Liver (tissue), 9 donors: ENCODE measurements around the gene RNPS1. TPM values are rescaled to one million over a fixed set of nuclear protein-coding genes. Genes with fewer than 3 reads are reported as not detected.

ENCODE experiments used
- DNase-seq: peaks from one replicate; pipeline ENCODE4 v3.0.0-alpha.2; 2017; ENCODE audit warnings: low spot score
- H3K27ac ChIP-seq, 2 donors: one replicate each; pipeline ENCODE4 v1.7.0; 2013; ENCODE audit warnings: inconsistent platforms in 2 of 2, low read length in 2 of 2, control low read depth in 1 of 2, low read depth in 1 of 2, mild to moderate bottlenecking in 1 of 2
- H3K27me3 ChIP-seq, 4 donors: one replicate each; pipeline versions ENCODE4 v1.6.1 to v1.7.0; 2013; ENCODE audit warnings: low read length in 3 of 4, inconsistent platforms in 1 of 4, mild to moderate bottlenecking in 1 of 4, moderate library complexity in 1 of 4; ENCODE audit not compliant: control insufficient read depth in 4 of 4, insufficient read depth in 4 of 4
- H3K36me3 ChIP-seq, 4 donors: one replicate each; pipeline versions ENCODE4 v1.6.1 to v1.7.0; 2013; ENCODE audit warnings: low read length in 3 of 4, mild to moderate bottlenecking in 3 of 4, low read depth in 1 of 4, moderate library complexity in 1 of 4; ENCODE audit not compliant: control insufficient read depth in 4 of 4, insufficient read depth in 3 of 4
- H3K4me1 ChIP-seq, 4 donors: one replicate each; pipeline versions ENCODE4 v1.6.1 to v1.7.0; 2013; ENCODE audit warnings: low read length in 3 of 4, mild to moderate bottlenecking in 3 of 4, moderate library complexity in 1 of 4; ENCODE audit not compliant: control insufficient read depth in 4 of 4, insufficient read depth in 4 of 4
- H3K4me3 ChIP-seq, 3 donors: one replicate each; pipeline versions ENCODE4 v1.6.1 to v1.7.0; 2013; ENCODE audit warnings: low read length in 3 of 3, control low read depth in 1 of 3, low read depth in 1 of 3, mild to moderate bottlenecking in 1 of 3
- H3K9ac ChIP-seq, 2 donors: one replicate each; pipeline ENCODE4 v1.7.0; 2013; ENCODE audit warnings: low read length in 2 of 2, mild to moderate bottlenecking in 2 of 2, moderate library complexity in 2 of 2, control low read depth in 1 of 2, low read depth in 1 of 2
- H3K9me3 ChIP-seq, 4 donors: one replicate each; pipeline versions ENCODE4 v1.6.1 to v1.7.0; 2013; ENCODE audit warnings: low read length in 3 of 4; ENCODE audit not compliant: control insufficient read depth in 4 of 4
- CTCF ChIP-seq: fragments of 150-350 bp; IDR thresholded peaks from 2 replicates; pipeline ENCODE4 v1.5.1; 2017; ENCODE audit warnings: improper control_type of control experiment, low read depth, low read length; ENCODE audit not compliant: missing input control
- EGR1 ChIP-seq, 2 donors: IDR thresholded peaks; 2 replicates each; pipeline ENCODE4 v1.6.1; 2016 to 2018; ENCODE audit warnings: antibody characterized with exemption in 2 of 2, low read depth in 2 of 2
- FOXA1 ChIP-seq: IDR thresholded peaks from 2 replicates; pipeline ENCODE4 v1.6.1; 2016; ENCODE audit warnings: antibody characterized with exemption
- FOXA2 ChIP-seq: IDR thresholded peaks from 2 replicates; pipeline ENCODE4 v1.6.1; 2016; ENCODE audit warnings: antibody characterized with exemption
- GABPA ChIP-seq, 2 donors: IDR thresholded peaks in 1 of 2; conservative IDR thresholded peaks in 1 of 2; 2 replicates each; pipeline ENCODE4 v1.6.1; 2016; ENCODE audit warnings: antibody characterized with exemption in 2 of 2, mild to moderate bottlenecking in 1 of 2, moderate library complexity in 1 of 2
- HNF4A ChIP-seq, 2 donors: conservative IDR thresholded peaks; 2 replicates each; pipeline ENCODE4 v1.6.1; 2016; ENCODE audit warnings: antibody characterized with exemption in 2 of 2, mild to moderate bottlenecking in 2 of 2
- HNF4G ChIP-seq: IDR thresholded peaks from 2 replicates; pipeline ENCODE4 v1.6.1; 2016; ENCODE audit warnings: antibody characterized with exemption
- JUND ChIP-seq, 2 donors: IDR thresholded peaks; 2 replicates each; pipeline ENCODE4 v1.6.1; 2016; ENCODE audit warnings: antibody characterized with exemption in 2 of 2
- MAX ChIP-seq: IDR thresholded peaks from 2 replicates; pipeline ENCODE4 v1.6.1; 2016; ENCODE audit warnings: antibody characterized with exemption
- NR2F2 ChIP-seq: IDR thresholded peaks from 2 replicates; pipeline ENCODE4 v1.6.1; 2016; ENCODE audit warnings: antibody characterized with exemption
- RAD21 ChIP-seq, 2 donors: IDR thresholded peaks; 2 replicates each; pipeline ENCODE4 v1.6.1; 2016; ENCODE audit warnings: antibody characterized with exemption in 2 of 2, mild to moderate bottlenecking in 2 of 2
- REST ChIP-seq: IDR thresholded peaks from 2 replicates; pipeline ENCODE4 v1.6.1; 2016; ENCODE audit warnings: antibody characterized with exemption, mild to moderate bottlenecking
- RXRA ChIP-seq, 2 donors: IDR thresholded peaks; 2 replicates each; pipeline ENCODE4 v1.6.1; 2017 to 2018; ENCODE audit warnings: antibody characterized with exemption in 2 of 2, mild to moderate bottlenecking in 1 of 2
- SP1 ChIP-seq: IDR thresholded peaks from 2 replicates; pipeline ENCODE4 v1.6.1; 2018; ENCODE audit warnings: antibody characterized with exemption, mild to moderate bottlenecking
- TAF1 ChIP-seq: conservative IDR thresholded peaks from 2 replicates; pipeline ENCODE4 v1.6.1; 2016; ENCODE audit warnings: antibody characterized with exemption, mild to moderate bottlenecking
- ZBTB33 ChIP-seq: IDR thresholded peaks from 2 replicates; pipeline ENCODE4 v1.6.1; 2016; ENCODE audit warnings: antibody characterized with exemption
- WGBS: extraction: QIAGEN DNeasy Blood & Tissue Kit; methylation state at CpG from one replicate; pipeline ENCODE4 v1.1.7; 2013; 5-methylcytosine and 5-hydroxymethylcytosine counted together
- polyA plus RNA-seq, 2 donors: library from polyadenylated mRNA; stranded (reverse) in 1 of 2; unstranded in 1 of 2; fragments of 200-250 nt in 1 of 2; fragments of >200 nt in 1 of 2; fragmentation: Nextera tagmentation in 1 of 2; extraction: Ambion mirVana in 1 of 2; gene quantifications; one replicate each; pipeline versions ENCODE4 v1.2.1 to v1.2.3, GENCODE V29; 2013 to 2015
- total RNA-seq, 2 donors: library from RNA; depleted of rRNA; stranded (reverse); fragments of >200 nt; gene quantifications; one replicate each; pipeline ENCODE4 v1.2.3, GENCODE V29; 2014
- donor health status: healthy.
- donor health status: healthy.
- donor health status: healthy.
- donor health status: healthy.
- donor health status: healthy.

Gene RNPS1
- total and polyA plus RNA-seq, 4 donors, result 31.3 to 38.2 (median 36.7) TPM

GRCh38 chr16:2210386-2211365 lies 57.2 kb downstream of the RNPS1 start, which contains the start of gene BRICD5:
TSS of gene BRICD5 (minus strand) at chr16:2210863. CDS start at chr16:2210833, 30 bp downstream.
- H3K9ac ChIP-seq, result no peak within 1 kb of the TSS
- no peak within 1 kb of the TSS for H3K27ac ChIP-seq
- H3K36me3 ChIP-seq, result peaks cover 0 to 24% (median 6%) of the 10 kb centered on the region in 4 donors
- H3K4me3 ChIP-seq, result no peak within 1 kb of the TSS
- no peaks in the 10 kb centered on the region for H3K27me3 ChIP-seq
- H3K9me3 ChIP-seq, result no peaks in the 10 kb centered on the region
- 83% methylated on average over 24 of the region's 24 CpGs for WGBS
- peaks cover 9 to 37% (median 26%) of the 10 kb centered on the region in 4 donors for H3K4me1 ChIP-seq
- DNase-seq, result no peak
- no peak for TF ChIP-seq FOXA1
- TF ChIP-seq JUND (IDR thresholded peaks at IDR 0.05), result no peak
- TF ChIP-seq MAX, result no peak
- no peak for TF ChIP-seq FOXA2
- no peak for TF ChIP-seq EGR1 (IDR thresholded peaks at IDR 0.05; ENCODE audit: low read depth in 2 of 2)
- no peak for TF ChIP-seq HNF4A (conservative IDR thresholded peaks at IDR 0.05)
- no peak for TF ChIP-seq RAD21 (IDR thresholded peaks at IDR 0.05)
- no peak for TF ChIP-seq GABPA (IDR thresholded peaks at IDR 0.05 in 1 of 2, conservative IDR thresholded peaks at IDR 0.05 in 1 of 2)
- no peak for TF ChIP-seq TAF1
- TF ChIP-seq SP1, result no peak
- TF ChIP-seq ZBTB33, result no peak
- no peak for TF ChIP-seq REST
- TF ChIP-seq HNF4G, result no peak
- TF ChIP-seq NR2F2, result no peak
- no peak for TF ChIP-seq CTCF
- no peak for TF ChIP-seq RXRA (IDR thresholded peaks at IDR 0.05)
